HepG2 (cell line): Measurements from ENCODE around the gene KAZN. TPM values are rescaled to one million over a fixed set of nuclear protein-coding genes. Genes with fewer than 3 reads are reported as not detected.

Source experiments
- ATAC-seq: fragments of 200-7000 bp; cut with Tn5 transposase; 3 replicates; pipeline ENCODE4 v1.9.1; 2020; ENCODE audit warnings: mild to moderate bottlenecking, moderate library complexity
- BruUV-seq: library from RNA; stranded (reverse); fragments of 400-500 nt; replicated peaks from 2 replicates; lab custom pipeline; 2021; lab: Mats Ljungman, UMichigan
- CTCF ChIA-PET: fragments of 300-600 bp; formaldehyde crosslinking; extraction: SDS; loops from one replicate; lab custom pipeline; 2021; ENCODE audit warnings: low total read pairs, inconsistent platforms, low intra/inter-chr PET ratio; lab: Yijun Ruan, JAX
- POLR2A ChIA-PET: fragments of 350-600 bp; sonication (Branson Sonifier 250); formaldehyde crosslinking; loops from one replicate; lab custom pipeline; 2020; ENCODE audit warnings: antibody characterized with exemption, inconsistent platforms; lab: Yijun Ruan, JAX
- DNase-seq: peaks from one replicate; pipeline ENCODE4 v3.0.0-alpha.2; 2015; ENCODE audit warnings: low spot score
- FAIRE-seq: peaks from 3 replicates; lab custom pipeline; 2011; peaks lifted over from hg19 to GRCh38; lab: Jason Lieb, UNC
- H2AFZ ChIP-seq: one replicate; pipeline ENCODE4 v1.6.1; 2011; ENCODE audit warnings: low read length, inconsistent platforms
- H3K27ac ChIP-seq: fragments of 300-600 bp; 3 replicates; pipeline ENCODE4 v1.8.0; 2011; ENCODE audit warnings: mixed run types, mild to moderate bottlenecking, mixed read lengths, low read length, inconsistent platforms; ENCODE audit not compliant: insufficient read depth; ENCODE audit errors: extremely low read length
- H3K27me3 ChIP-seq, 2 experiments: fragments of 200-600 bp in 1 of 2; 2 replicates in 1 of 2; 3 replicates in 1 of 2; pipeline versions ENCODE4 v1.6.0 to v1.8.0; 2011; ENCODE audit warnings: low read length in 2 of 2, mild to moderate bottlenecking in 2 of 2, moderate library complexity in 2 of 2, inconsistent platforms in 1 of 2; ENCODE audit not compliant: insufficient read depth in 2 of 2, control insufficient read depth in 1 of 2
- H3K36me3 ChIP-seq, 2 experiments: fragments of 200-600 bp in 1 of 2; replicated peaks in 1 of 2; 2 replicates in 1 of 2; 3 replicates in 1 of 2; pipeline versions ENCODE4 v1.5.1 to v1.8.0; 2011; ENCODE audit warnings: low read length in 2 of 2, inconsistent platforms in 1 of 2; ENCODE audit not compliant: insufficient read depth in 2 of 2, control insufficient read depth in 1 of 2
- H3K4me1 ChIP-seq: 2 replicates; pipeline ENCODE4 v1.5.1; 2012; ENCODE audit warnings: low read length, inconsistent platforms; ENCODE audit not compliant: insufficient read depth
- H3K4me2 ChIP-seq: 2 replicates; pipeline ENCODE4 v1.6.0; 2011; ENCODE audit warnings: low read depth, low read length, inconsistent platforms
- H3K4me3 ChIP-seq, 3 experiments: fragments of 200-600 bp in 1 of 3; sonication (generic), shearing (Covaris generic) in 1 of 3; replicated peaks in 1 of 3; 2 replicates each; pipeline ENCODE4 v1.5.1; 2011 to 2016; ENCODE audit warnings: low read length in 3 of 3, inconsistent platforms in 2 of 3, low read depth in 2 of 3, mild to moderate bottlenecking in 2 of 3, control low read depth in 1 of 3, mixed read lengths in 1 of 3; ENCODE audit not compliant: insufficient read depth in 1 of 3
- H3K79me2 ChIP-seq: one replicate; pipeline ENCODE4 v1.6.1; 2011; ENCODE audit warnings: low read length, inconsistent platforms; ENCODE audit not compliant: insufficient read depth
- H3K9ac ChIP-seq: 2 replicates; pipeline ENCODE4 v1.6.0; 2011; ENCODE audit warnings: mild to moderate bottlenecking, low read depth, low read length, inconsistent platforms; ENCODE audit not compliant: insufficient read depth
- H3K9me3 ChIP-seq: 2 replicates; pipeline ENCODE4 v1.5.1; 2012; ENCODE audit warnings: mild to moderate bottlenecking, low read length
- H4K20me1 ChIP-seq: 2 replicates; pipeline ENCODE4 v1.6.0; 2011; ENCODE audit warnings: inconsistent platforms, mild to moderate bottlenecking, low read length, moderate library complexity; ENCODE audit not compliant: insufficient read depth
- ATRX ChIP-seq: sonication (generic); formaldehyde crosslinking; IDR thresholded peaks from 2 replicates; pipeline ENCODE4 v1.4.0; 2020; ENCODE audit warnings: missing genetic modification reagents, borderline replicate concordance
- EED ChIP-seq: sonication (generic); formaldehyde crosslinking; IDR thresholded peaks from 2 replicates; pipeline ENCODE4 v1.5.0; 2020; ENCODE audit warnings: mild to moderate bottlenecking, missing genetic modification reagents
- GZF1 ChIP-seq: sonication (generic); formaldehyde crosslinking; IDR thresholded peaks from 2 replicates; pipeline ENCODE4 v1.5.1; 2020; ENCODE audit warnings: mild to moderate bottlenecking, missing genetic modification reagents
- HOXA3 ChIP-seq: sonication (generic); formaldehyde crosslinking; IDR thresholded peaks from 2 replicates; pipeline ENCODE4 v1.5.0; 2020; ENCODE audit warnings: missing genetic modification reagents
- JUNB ChIP-seq: sonication (generic); formaldehyde crosslinking; IDR thresholded peaks from 2 replicates; pipeline ENCODE4 v1.8.0; 2022; ENCODE audit warnings: missing genetic modification reagents, mild to moderate bottlenecking, borderline replicate concordance
- NFYB ChIP-seq: sonication (generic); formaldehyde crosslinking; IDR thresholded peaks from 2 replicates; pipeline ENCODE4 v1.4.0; 2020; ENCODE audit warnings: missing genetic modification reagents
- PPARG ChIP-seq: conservative IDR thresholded peaks from 2 replicates; pipeline ENCODE4 v1.6.1; 2016; ENCODE audit warnings: missing biosample characterization, missing genetic modification reagents
- PRDM10 ChIP-seq: sonication (generic); formaldehyde crosslinking; IDR thresholded peaks from 2 replicates; pipeline ENCODE4 v1.4.0; 2020; ENCODE audit warnings: low read depth, missing genetic modification reagents
- ZBTB2 ChIP-seq: sonication (generic); formaldehyde crosslinking; IDR thresholded peaks from 2 replicates; pipeline ENCODE4 v1.8.0; 2022; ENCODE audit warnings: low read depth, missing genetic modification reagents
- ZBTB42 ChIP-seq: sonication (generic); formaldehyde crosslinking; IDR thresholded peaks from 2 replicates; pipeline ENCODE4 v1.5.0; 2020; ENCODE audit warnings: mild to moderate bottlenecking, missing genetic modification reagents
- ZNF580 ChIP-seq: IDR thresholded peaks from 2 replicates; pipeline ENCODE4 v1.6.1; 2016; ENCODE audit warnings: low read depth, borderline replicate concordance
- ZNF619 ChIP-seq: sonication (generic); formaldehyde crosslinking; IDR thresholded peaks from 2 replicates; pipeline ENCODE4 v1.4.0; 2020; ENCODE audit warnings: mild to moderate bottlenecking, missing genetic modification reagents
- WGBS: methylation state at CpG from one replicate; pipeline ENCODE4 v1.1.6; 2017; ENCODE audit warnings: low lambda C conversion rate; 5-methylcytosine and 5-hydroxymethylcytosine counted together
- in situ Hi-C: cut with HindIII; loops from 2 replicates; pipeline ENCODE4 v1.10.0; 2017; ENCODE audit warnings: low pct_unique_long_range_greater_than_20kb; ENCODE audit not compliant: extremely low pct_ligation_motif_present
- intact Hi-C: fragments of 100-400 bp; cut with micrococcal nuclease; formaldehyde crosslinking; loops from one replicate; pipeline ENCODE4 v1.10.0; 2022; ENCODE audit not compliant: unreplicated experiment
- polyA plus RNA-seq, 8 experiments: library from polyadenylated mRNA; depleted of rRNA in 3 of 8; stranded (reverse) in 7 of 8; unstranded in 1 of 8; fragments of >200 nt; fragmentation: Illumina TruSeq in 4 of 8; extraction: Trizol in 4 of 8; gene quantifications; 2 replicates each; pipeline versions ENCODE4 v1.2.1 to v1.2.3, GENCODE V29; 2011 to 2016; ENCODE audit warnings: low read depth in 4 of 8, missing spikeins in 1 of 8, mixed read lengths in 1 of 8; ENCODE audit not compliant: insufficient read depth in 1 of 8
- total RNA-seq, 5 experiments: library from RNA; depleted of rRNA; stranded (reverse); fragments of >200 nt; fragmentation: Illumina TruSeq; extraction: Trizol; gene quantifications; 2 replicates each; pipeline ENCODE4 v1.2.3, GENCODE V29; 2016; ENCODE audit warnings: low read depth in 1 of 5

Gene KAZN
- total and polyA plus RNA-seq, 2 of the 13 experiments (the other 11 are each of a cell fraction or from before 2014, with no cell fraction given) = 10.4 to 13.5 TPM

GRCh38 chr1:14598007-14598497, 433 bp upstream of the KAZN start (continued):
- no peak for TF ChIP-seq PPARG
- no peak for TF ChIP-seq ZNF619 (CRISPR knock-in tag)

GRCh38 chr1:14599183-14599791, 802 bp downstream of the KAZN start:
- no peaks in the 10 kb centered on the region for H3K36me3 ChIP-seq
- no peaks in the 10 kb centered on the region for H3K9me3 ChIP-seq
- ATAC-seq (no peak), FAIRE-seq (no peak), DNase-seq (no peak)
- no peak overlapping the region for H3K9ac ChIP-seq
- no peak overlapping the region for H2AFZ ChIP-seq
- H3K27me3 ChIP-seq = peaks cover 2 to 47% of the 10 kb centered on the region in 2 experiments; a peak in 4 of 5 replicates
- H3K27ac ChIP-seq = no peak overlapping the region
- no peak overlapping the region for H3K4me2 ChIP-seq
- no peaks in the 10 kb centered on the region for H3K4me1 ChIP-seq
- ChIA-PET POLR2A (no interaction called here), CTCF (no interaction called here)
- no peak overlapping the region for H3K4me3 ChIP-seq
- TF ChIP-seq EED (CRISPR knock-in tag) = no peak
- intact Hi-C loops = no loop called here
- in situ Hi-C loops = no loop called here
- BruUV-seq = no TSS peak
- WGBS = 37% methylated on average over 6 of the region's 43 CpGs
- H4K20me1 ChIP-seq = no peaks in the 10 kb centered on the region
- H3K79me2 ChIP-seq = no peaks in the 10 kb centered on the region

GRCh38 chr1:14599800-14600199, 1.3 kb downstream of the KAZN start:
- intact Hi-C loops = no loop called here
- POLR2A ChIA-PET = no interaction called here
- Histone ChIP-seq H3K79me2 (no peaks in the 10 kb centered on the region), H3K9me3 (no peaks in the 10 kb centered on the region), H4K20me1 (no peaks in the 10 kb centered on the region), H3K27ac (no peak overlapping the region), H3K4me3 (no peak overlapping the region), H3K9ac (no peak overlapping the region), H3K4me2 (no peak overlapping the region), H3K36me3 (no peaks in the 10 kb centered on the region), H2AFZ (no peak overlapping the region), H3K27me3 (peaks cover 2 to 47% of the 10 kb centered on the region in 2 experiments; a peak in 4 of 5 replicates), H3K4me1 (no peaks in the 10 kb centered on the region)
- FAIRE-seq (no peak), ATAC-seq (no peak), DNase-seq (no peak)
- 2% methylated on average over 6 of the region's 6 CpGs for WGBS
- no TSS peak for BruUV-seq
- CTCF ChIA-PET = no interaction called here
- in situ Hi-C loops = no loop called here
- TF ChIP-seq JUNB (CRISPR knock-in tag) = no peak
- no peak for TF ChIP-seq GZF1 (CRISPR knock-in tag)
- TF ChIP-seq ATRX (CRISPR knock-in tag) = no peak
- TF ChIP-seq ZBTB42 = no peak
- no peak for TF ChIP-seq PRDM10 (CRISPR knock-in tag)
- TF ChIP-seq NFYB (CRISPR knock-in tag) = no peak
- no peak for TF ChIP-seq ZBTB2 (CRISPR knock-in tag)
- TF ChIP-seq ZNF580 (CRISPR knock-in tag) = no peak
- TF ChIP-seq HOXA3 = no peak
